MCF 10A (cell line): ENCODE measurements around the gene CBX7. TPM values are rescaled to one million over a fixed set of nuclear protein-coding genes. Genes with fewer than 3 reads are reported as not detected.
"Not testable (repeated sequence)": the region's sequence is repeated elsewhere in the genome, so short reads cannot be mapped to it uniquely, and the experiment has no call there.

Experiments
- BruUV-seq: library from RNA; stranded (reverse); fragments of 400-500 nt; replicated peaks from 2 replicates; lab custom pipeline; 2021; lab: Mats Ljungman, UMichigan
- CTCF ChIA-PET: fragments of 300-600 bp; sonication (Branson Sonifier 250); formaldehyde crosslinking; extraction: SDS; loops from one replicate; lab custom pipeline; 2021; ENCODE audit warnings: antibody characterized with exemption, inconsistent platforms; lab: Yijun Ruan, JAX
- POLR2A ChIA-PET: fragments of 300-600, 350-650 bp; sonication (Branson Sonifier 250); formaldehyde crosslinking; extraction: SDS; loops from one replicate; lab custom pipeline; 2020; ENCODE audit warnings: antibody characterized with exemption, inconsistent platforms; lab: Yijun Ruan, JAX
- DNase-seq: peaks from one replicate; pipeline ENCODE4 v3.0.0-alpha.2; 2018; ENCODE audit not compliant: unreplicated experiment
- H3K27ac Mint-ChIP-seq: one replicate; pipeline ENCODE4 v1.8.0; 2022; ENCODE audit warnings: mild to moderate bottlenecking, low read depth, mixed read lengths; ENCODE audit not compliant: unreplicated experiment
- H3K27me3 Mint-ChIP-seq: one replicate; pipeline ENCODE4 v1.8.0; 2022; ENCODE audit warnings: mixed read lengths; ENCODE audit not compliant: insufficient read depth, unreplicated experiment
- H3K36me3 Mint-ChIP-seq: one replicate; pipeline ENCODE4 v1.8.0; 2022; ENCODE audit warnings: mild to moderate bottlenecking, moderate library complexity, mixed read lengths; ENCODE audit not compliant: insufficient read depth, unreplicated experiment
- H3K4me1 Mint-ChIP-seq: one replicate; pipeline ENCODE4 v1.8.0; 2022; ENCODE audit warnings: mixed read lengths; ENCODE audit not compliant: insufficient read depth, unreplicated experiment
- H3K4me3 Mint-ChIP-seq: one replicate; pipeline ENCODE4 v1.8.0; 2022; ENCODE audit warnings: mild to moderate bottlenecking, moderate library complexity, mixed read lengths; ENCODE audit not compliant: unreplicated experiment
- H3K9me3 Mint-ChIP-seq: one replicate; pipeline ENCODE4 v1.8.0; 2022; ENCODE audit warnings: mixed read lengths; ENCODE audit not compliant: unreplicated experiment
- CTCF ChIP-seq: fragments of 200-600 bp; IDR thresholded peaks from one replicate; pipeline ENCODE4 v1.8.0; 2022; ENCODE audit warnings: antibody characterized with exemption, mild to moderate bottlenecking; ENCODE audit not compliant: unreplicated experiment
- intact Hi-C: fragments of 100-400 bp; cut with micrococcal nuclease; formaldehyde crosslinking; loops from 2 replicates; pipeline ENCODE4 v1.14.1; 2022
- total RNA-seq: library from RNA; stranded (reverse); gene quantifications from 2 replicates; pipeline ENCODE4 v1.2.3, GENCODE V29; 2022

Gene CBX7
- total RNA-seq, 1 experiment from 2014 or later: 5.3 TPM

GRCh38 chr22:39174498-39175352, 22.2 kb upstream of the CBX7 start:
- Mint-ChIP-seq H3K4me1 (peaks cover 47% of the 10 kb centered on the region), H3K4me3 (peak overlapping the region; percentile 16), H3K36me3 (peaks cover 6% of the 10 kb centered on the region), H3K9me3 (no peaks in the 10 kb centered on the region), H3K27me3 (no peaks in the 10 kb centered on the region), H3K27ac (peak overlapping the region; percentile 96)
- no peak for TF ChIP-seq CTCF
- no TSS peak for BruUV-seq
- DNase-seq: peak; percentile 59
- intact Hi-C loops: loop anchor here (5.0 to 10.0 kb wide), 3 partner anchors 78 to 350 kb away; partner anchors contain the start of gene ATF4
- POLR2A ChIA-PET: interaction anchor here (0.6 to 6.0 kb wide), 7 partner anchors 13 to 345 kb away, joined by 3 to 53 read pairs (median 5); partner anchors contain the start of genes ATF4 and RPL3
- CTCF ChIA-PET: interaction anchor here (0.6 to 11.9 kb wide), 3 partner anchors 30 to 842 kb away, joined by 3 to 256 read pairs (median 4); partner anchors contain the start of gene RPL3

- H3K9me3 Mint-ChIP-seq: no peaks in the 10 kb centered on the region
- peaks cover 6% of the 10 kb centered on the region for H3K36me3 Mint-ChIP-seq
- DNase-seq: no peak
- no peak for TF ChIP-seq CTCF
- no peaks in the 10 kb centered on the region for H3K27me3 Mint-ChIP-seq
- intact Hi-C loops: loop anchor here (5.0 to 10.0 kb wide), 3 partner anchors 78 to 351 kb away; partner anchors contain the start of gene ATF4
- no TSS peak for BruUV-seq
- H3K27ac Mint-ChIP-seq: peak overlapping the region; percentile 96
- CTCF ChIA-PET: interaction anchor here (0.6 to 11.9 kb wide), 5 partner anchors 31 to 843 kb away, joined by 3 to 256 read pairs (median 4); partner anchors contain the start of gene RPL3
- POLR2A ChIA-PET: interaction anchor here (0.6 to 6.0 kb wide), 4 partner anchors 12 to 143 kb away, joined by 3 to 53 read pairs (median 22); partner anchors contain the start of gene RPL3
- no peak overlapping the region for H3K4me3 Mint-ChIP-seq
- peaks cover 43% of the 10 kb centered on the region for H3K4me1 Mint-ChIP-seq
These were observed 21.5 kb upstream of the CBX7 start for GRCh38 chr22:39173787-39174497.

- Mint-ChIP-seq H3K9me3 (no peaks in the 10 kb centered on the region), H3K27ac (no peak overlapping the region), H3K4me1 (peaks cover 43% of the 10 kb centered on the region), H3K4me3 (no peak overlapping the region), H3K36me3 (peaks cover 6% of the 10 kb centered on the region), H3K27me3 (no peaks in the 10 kb centered on the region)
- ChIA-PET CTCF (interaction anchor here (0.6 to 11.9 kb wide), 4 partner anchors 66 to 220 kb away, joined by 3 to 256 read pairs (median 4); partner anchors contain the start of gene RPL3), POLR2A (interaction anchor here (4.9 to 6.0 kb wide), 2 partner anchors 137 to 144 kb away, joined by 38 to 53 read pairs; partner anchors contain the start of gene RPL3)
- DNase-seq: no peak
- TF ChIP-seq CTCF: no peak
- intact Hi-C loops: loop anchor here (5.0 to 10.0 kb wide), 3 partner anchors 79 to 352 kb away; partner anchors contain the start of gene ATF4
- BruUV-seq: no TSS peak
These were observed 20.7 kb upstream of the CBX7 start for GRCh38 chr22:39173050-39173706.

GRCh38 chr22:39172265-39173049, 20.0 kb upstream of the CBX7 start:
- not testable (repeated sequence) for H3K9me3 Mint-ChIP-seq, H3K27ac Mint-ChIP-seq, DNase-seq, H3K4me3 Mint-ChIP-seq, H3K36me3 Mint-ChIP-seq, H3K27me3 Mint-ChIP-seq, BruUV-seq
- CTCF ChIA-PET: interaction anchor here (0.6 to 11.9 kb wide), 7 partner anchors 10 to 838 kb away, joined by 3 to 256 read pairs (median 3); partner anchors contain the start of gene RPL3
- peaks cover 36% of the 10 kb centered on the region for H3K4me1 Mint-ChIP-seq
- POLR2A ChIA-PET: interaction anchor here (4.9 to 6.0 kb wide), 2 partner anchors 138 to 144 kb away, joined by 38 to 53 read pairs; partner anchors contain the start of gene RPL3
- intact Hi-C loops: loop anchor here (5.0 to 10.0 kb wide), 3 partner anchors 80 to 352 kb away; partner anchors contain the start of gene ATF4
